H1 (cell line): Measurements from ENCODE around the gene IRX4. TPM values are rescaled to one million over a fixed set of nuclear protein-coding genes. Genes with fewer than 3 reads are reported as not detected.

Experiments used
- CTCF ChIA-PET: fragments of 300-600 bp; sonication (Branson Sonifier 250); formaldehyde crosslinking; loops from one replicate; lab custom pipeline; 2021; ENCODE audit not compliant: partially characterized antibody; lab: Charles Lee
- POLR2A ChIA-PET: fragments of 300-600 bp; sonication (Branson Sonifier 250); formaldehyde crosslinking; loops from one replicate; lab custom pipeline; 2021; ENCODE audit warnings: inconsistent platforms; ENCODE audit not compliant: partially characterized antibody; lab: Charles Lee
- DNase-seq, 2 experiments: peaks; one replicate each; pipeline versions ENCODE4 v3.0.0 to v3.0.0-alpha.2; 2010 to 2022; ENCODE audit warnings: low spot score in 2 of 2, low read depth in 1 of 2, mixed read lengths in 1 of 2
- FAIRE-seq: peaks from 2 replicates; lab custom pipeline; 2011; peaks lifted over from hg19 to GRCh38; lab: Jason Lieb, UNC
- H2AFZ ChIP-seq: 2 replicates; pipeline ENCODE4 v1.8.1; 2012; ENCODE audit warnings: low read length, inconsistent platforms
- H2AK5ac ChIP-seq: 2 replicates; pipeline ENCODE4 v1.6.1; 2013; ENCODE audit warnings: low read depth, low read length
- H2BK120ac ChIP-seq: replicated peaks from 2 replicates; pipeline ENCODE3; 2013; ENCODE audit warnings: low read depth, low read length, inconsistent platforms
- H2BK12ac ChIP-seq: 2 replicates; pipeline ENCODE4 v1.6.1; 2013; ENCODE audit warnings: low read depth, low read length
- H2BK15ac ChIP-seq: 2 replicates; pipeline ENCODE4 v1.6.1; 2013; ENCODE audit warnings: low read length
- H2BK20ac ChIP-seq: 2 replicates; pipeline ENCODE4 v1.6.1; 2013; ENCODE audit warnings: low read length
- H2BK5ac ChIP-seq: 2 replicates; pipeline ENCODE4 v1.6.1; 2013; ENCODE audit warnings: low read depth, low read length
- H3K14ac ChIP-seq: 2 replicates; pipeline ENCODE4 v1.6.1; 2013; ENCODE audit warnings: inconsistent platforms; ENCODE audit not compliant: insufficient read length
- H3K18ac ChIP-seq: 2 replicates; pipeline ENCODE4 v1.6.1; 2013; ENCODE audit warnings: low read length; ENCODE audit errors: extremely low read depth
- H3K23ac ChIP-seq: 2 replicates; pipeline ENCODE4 v1.6.1; 2013; ENCODE audit warnings: inconsistent platforms; ENCODE audit not compliant: insufficient read length
- H3K23me2 ChIP-seq: 2 replicates; pipeline ENCODE4 v1.6.1; 2013; ENCODE audit warnings: low read depth, low read length
- H3K27ac ChIP-seq: 2 replicates; pipeline ENCODE4 v1.6.1; 2011; ENCODE audit warnings: low read depth, low read length, inconsistent platforms
- H3K27me3 ChIP-seq, 4 experiments: replicated peaks in 1 of 4; 1 replicate in 1 of 4; 2 replicates in 3 of 4; pipeline versions ENCODE4 v1.6.1 to v1.8.1; 2011 to 2013; ENCODE audit warnings: low read length in 3 of 4, mild to moderate bottlenecking in 3 of 4, inconsistent platforms in 2 of 4, mixed read lengths in 2 of 4, moderate library complexity in 1 of 4; ENCODE audit not compliant: control insufficient read depth in 3 of 4, insufficient read depth in 3 of 4; ENCODE audit errors: extremely low read depth in 1 of 4
- H3K36me3 ChIP-seq, 4 experiments: 2 replicates each; pipeline versions ENCODE4 v1.6.1 to v1.8.1; 2011 to 2013; ENCODE audit warnings: mild to moderate bottlenecking in 4 of 4, low read length in 3 of 4, moderate library complexity in 2 of 4, control low read depth in 1 of 4, inconsistent platforms in 1 of 4; ENCODE audit not compliant: insufficient read depth in 4 of 4, control insufficient read depth in 2 of 4
- H3K4ac ChIP-seq: replicated peaks from 2 replicates; pipeline ENCODE3; 2013; ENCODE audit warnings: low read length, low read depth, mixed read lengths, inconsistent platforms; ENCODE audit not compliant: insufficient read length
- H3K4me1 ChIP-seq, 4 experiments: replicated peaks in 1 of 4; 1 replicate in 1 of 4; 2 replicates in 3 of 4; pipeline versions ENCODE4 v1.6.1 to v1.8.1; 2011 to 2013; ENCODE audit warnings: low read length in 3 of 4, inconsistent platforms in 2 of 4, mixed read lengths in 1 of 4; ENCODE audit not compliant: insufficient read depth in 4 of 4, control insufficient read depth in 3 of 4
- H3K4me2 ChIP-seq, 2 experiments: 2 replicates each; pipeline versions ENCODE4 v1.6.1 to v1.8.1; 2011 to 2013; ENCODE audit warnings: low read depth in 2 of 2, low read length in 2 of 2, control low read depth in 1 of 2, inconsistent platforms in 1 of 2, mild to moderate bottlenecking in 1 of 2; ENCODE audit not compliant: insufficient read depth in 1 of 2
- H3K4me3 ChIP-seq, 4 experiments: fragments of 200-600, 300-600 bp in 1 of 4; sonication (generic), shearing (Covaris generic), sonication (Bioruptor Twin) in 1 of 4; 2 replicates each; pipeline versions ENCODE4 v1.5.1 to v1.8.1; 2011 to 2016; ENCODE audit warnings: low read length in 4 of 4, low read depth in 3 of 4, control low read depth in 2 of 4, inconsistent platforms in 2 of 4, mild to moderate bottlenecking in 2 of 4, mixed read lengths in 1 of 4, moderate library complexity in 1 of 4; ENCODE audit not compliant: insufficient read depth in 2 of 4; ENCODE audit errors: extremely low read depth in 1 of 4
- H3K56ac ChIP-seq: replicated peaks from 2 replicates; pipeline ENCODE3; 2013; ENCODE audit warnings: low read depth, mild to moderate bottlenecking, mixed read lengths, low read length, inconsistent platforms; ENCODE audit not compliant: insufficient read length
- H3K79me1 ChIP-seq: 2 replicates; pipeline ENCODE4 v1.6.1; 2013; ENCODE audit warnings: low read depth, low read length, control low read depth
- H3K79me2 ChIP-seq, 2 experiments: 2 replicates each; pipeline versions ENCODE4 v1.6.1 to v1.8.1; 2012 to 2013; ENCODE audit warnings: low read length in 2 of 2, mild to moderate bottlenecking in 2 of 2, inconsistent platforms in 1 of 2; ENCODE audit not compliant: insufficient read depth in 2 of 2, control insufficient read depth in 1 of 2
- H3K9ac ChIP-seq, 4 experiments: replicated peaks in 1 of 4; 1 replicate in 1 of 4; 2 replicates in 3 of 4; pipeline versions ENCODE4 v1.6.1 to v1.8.1; 2011 to 2013; ENCODE audit warnings: low read depth in 3 of 4, low read length in 3 of 4, control low read depth in 2 of 4, mild to moderate bottlenecking in 2 of 4, moderate library complexity in 2 of 4, inconsistent platforms in 1 of 4; ENCODE audit errors: extremely low read depth in 1 of 4
- H3K9me3 ChIP-seq, 2 experiments: 2 replicates each; pipeline versions ENCODE4 v1.6.1 to v1.8.1; 2012 to 2013; ENCODE audit warnings: mild to moderate bottlenecking in 2 of 2, moderate library complexity in 2 of 2, control low read depth in 1 of 2, inconsistent platforms in 1 of 2, low read depth in 1 of 2, low read length in 1 of 2, mixed read lengths in 1 of 2; ENCODE audit not compliant: insufficient read depth in 2 of 2
- H4K20me1 ChIP-seq, 2 experiments: replicated peaks in 1 of 2; 2 replicates each; pipeline versions ENCODE3 to v1.8.1; 2011 to 2013; ENCODE audit warnings: inconsistent platforms in 2 of 2, low read length in 2 of 2, mild to moderate bottlenecking in 1 of 2; ENCODE audit not compliant: insufficient read depth in 2 of 2, control insufficient read depth in 1 of 2
- H4K5ac ChIP-seq: 2 replicates; pipeline ENCODE4 v1.6.1; 2013; ENCODE audit warnings: low read length, low read depth, mixed read lengths, inconsistent platforms; ENCODE audit not compliant: insufficient read length
- H4K8ac ChIP-seq: 2 replicates; pipeline ENCODE4 v1.8.0; 2013; ENCODE audit warnings: mild to moderate bottlenecking, moderate library complexity, low read length, inconsistent platforms; ENCODE audit not compliant: insufficient read depth; ENCODE audit errors: extremely low read depth
- H4K91ac ChIP-seq: replicated peaks from 2 replicates; pipeline ENCODE3; 2013; ENCODE audit warnings: low read length, mixed read lengths, inconsistent platforms; ENCODE audit not compliant: insufficient read length
- GTF2F1 ChIP-seq: IDR thresholded peaks from 2 replicates; pipeline ENCODE4 v1.6.1; 2012; ENCODE audit warnings: low read depth, low read length, improper control_type of control experiment, borderline replicate concordance
- MAFK ChIP-seq: IDR thresholded peaks from 2 replicates; pipeline ENCODE4 v1.6.1; 2012; ENCODE audit warnings: low read depth, mild to moderate bottlenecking, improper control_type of control experiment, low read length
- NANOG ChIP-seq: IDR thresholded peaks from 2 replicates; pipeline ENCODE4 v1.6.1; 2011; ENCODE audit warnings: low read length, low read depth, mild to moderate bottlenecking, inconsistent platforms; ENCODE audit not compliant: insufficient read depth, poor library complexity, severe bottlenecking
- NRF1 ChIP-seq: IDR thresholded peaks from 2 replicates; pipeline ENCODE4 v1.6.1; 2011; ENCODE audit warnings: mild to moderate bottlenecking, low read depth, low read length, improper control_type of control experiment
- RBBP5 ChIP-seq: IDR thresholded peaks from 2 replicates; pipeline ENCODE4 v1.7.1; 2012; ENCODE audit warnings: low read depth, mild to moderate bottlenecking, inconsistent platforms, low read length, moderate library complexity, borderline replicate concordance
- RXRA ChIP-seq: IDR thresholded peaks from 2 replicates; pipeline ENCODE4 v1.6.1; 2011; ENCODE audit warnings: low read depth, mild to moderate bottlenecking, low read length, moderate library complexity; ENCODE audit not compliant: insufficient read depth
- SP4 ChIP-seq: IDR thresholded peaks from 2 replicates; pipeline ENCODE4 v1.6.1; 2012; ENCODE audit warnings: low read length, inconsistent platforms
- SRF ChIP-seq: IDR thresholded peaks from 2 replicates; pipeline ENCODE4 v1.6.1; 2011; ENCODE audit warnings: mild to moderate bottlenecking, low read depth, low read length, moderate library complexity
- SUZ12 ChIP-seq: fragments of 200-600 bp; sonication (generic); IDR thresholded peaks from 2 replicates; pipeline ENCODE4 v1.6.1; 2012; ENCODE audit warnings: mild to moderate bottlenecking, inconsistent platforms, low read length, moderate library complexity, mixed read lengths
- TAF1 ChIP-seq: IDR thresholded peaks from 2 replicates; pipeline ENCODE4 v1.6.1; 2011; ENCODE audit warnings: mild to moderate bottlenecking, low read depth, low read length
- TAF7 ChIP-seq: optimal IDR thresholded peaks from 2 replicates; pipeline ENCODE3; 2011; ENCODE audit warnings: low read depth, mild to moderate bottlenecking, inconsistent platforms, low read length, moderate library complexity, borderline replicate concordance
- TCF12 ChIP-seq: IDR thresholded peaks from 2 replicates; pipeline ENCODE4 v1.6.1; 2011; ENCODE audit warnings: low read depth, mild to moderate bottlenecking, low read length
- WGBS, 2 experiments: shearing (Covaris generic) in 1 of 2; methylation state at CpG; one replicate each; pipeline versions ENCODE4 v1.1.6 to v1.1.7; 2013 to 2015; ENCODE audit warnings: low lambda C conversion rate in 2 of 2, mixed read lengths in 2 of 2, inconsistent platforms in 1 of 2, low coverage in 1 of 2, missing lambda C conversion rate in 1 of 2; ENCODE audit not compliant: insufficient replicate concordance in 2 of 2, insufficient coverage in 1 of 2, insufficient read length in 1 of 2; ENCODE audit errors: extremely low coverage in 1 of 2, missing lambda C conversion rate in 1 of 2; 5-methylcytosine and 5-hydroxymethylcytosine counted together
- polyA plus RNA-seq, 7 experiments: library from polyadenylated mRNA; depleted of rRNA in 3 of 7; stranded (reverse) in 5 of 7; unstranded in 2 of 7; fragments of >200 nt in 5 of 7; fragments of 200-250 nt in 2 of 7; gene quantifications; 1 replicate in 5 of 7; 2 replicates in 1 of 7; 4 replicates in 1 of 7; pipeline versions ENCODE4 v1.2.1 to v1.2.3, GENCODE V29; 2011 to 2013; ENCODE audit warnings: missing spikeins in 2 of 7, mixed read lengths in 2 of 7
- total RNA-seq: library from RNA; stranded (reverse); fragmentation: NEBNext Ultra II Directional; extraction: Animal tissue kit (Norgen Biotek cat#: 25700); gene quantifications from 2 replicates; pipeline ENCODE4 v1.2.1, GENCODE V29; 2021

Gene IRX4
- total and polyA plus RNA-seq, 2 of the 8 experiments (the other 6 are each of a cell fraction or from before 2014, with no cell fraction given) = 0.45 to 1.2 TPM

GRCh38 chr5:1899201-1899600 lies 16.5 kb upstream of the IRX4 start:
- Histone ChIP-seq H3K4me3 (no peak overlapping the region), H3K79me2 (no peaks in the 10 kb centered on the region)
- no peak for FAIRE-seq
- TF ChIP-seq SUZ12 (no peak), TAF7 (no peak), RXRA (no peak), TCF12 (no peak), SRF (no peak), SP4 (no peak), RBBP5 (no peak), NANOG (no peak), TAF1 (no peak), GTF2F1 (no peak), NRF1 (no peak), MAFK (no peak)

More at GRCh38 chr5:1899201-1899600, 16.5 kb upstream of the IRX4 start:
- H3K4me1 ChIP-seq = no peaks in the 10 kb centered on the region; a peak in 2 of 7 replicates
- H2BK15ac ChIP-seq = no peak overlapping the region
- H3K18ac ChIP-seq = no peak overlapping the region
- no peak overlapping the region for H3K9ac ChIP-seq
- H2BK120ac ChIP-seq = no peak overlapping the region
- H3K9me3 ChIP-seq = peaks cover 0 to 2% of the 10 kb centered on the region in 2 experiments; a peak in 1 of 4 replicates
- CTCF ChIA-PET = interaction anchor here (0.9 kb wide), 1 partner anchor 53 kb away, joined by 3 read pairs; no protein-coding TSS in a partner anchor
- no peaks in the 10 kb centered on the region; the same call in 1 of the 2 replicates for H3K23me2 ChIP-seq
- H2BK12ac ChIP-seq = no peak overlapping the region
- H2AFZ ChIP-seq = no peak overlapping the region
- H3K14ac ChIP-seq = no peak overlapping the region
- no peak overlapping the region for H3K27ac ChIP-seq
- H3K79me1 ChIP-seq = no peaks in the 10 kb centered on the region
- no peak overlapping the region for H4K8ac ChIP-seq
- no peaks in the 10 kb centered on the region for H3K36me3 ChIP-seq
- no peak overlapping the region for H3K4me2 ChIP-seq
- no peak overlapping the region for H2BK20ac ChIP-seq
- H3K56ac ChIP-seq = no peak overlapping the region
- H4K5ac ChIP-seq = no peak overlapping the region
- H3K4ac ChIP-seq = no peak overlapping the region
- 90% methylated on average over 5 of the region's 5 CpGs; no CpG with 5 or more reads in 1 of the 2 experiments for WGBS, 2 experiments
- H3K23ac ChIP-seq = no peak overlapping the region
- no peak for DNase-seq
- no peaks in the 10 kb centered on the region for H3K27me3 ChIP-seq
- no peak overlapping the region for H4K91ac ChIP-seq
- POLR2A ChIA-PET = no interaction called here
- H2AK5ac ChIP-seq = no peak overlapping the region
- no peak overlapping the region for H2BK5ac ChIP-seq
- H4K20me1 ChIP-seq = no peaks in the 10 kb centered on the region
